Measurements from ENCODE around the gene ZNF780A. TPM values are rescaled to one million over a fixed set of nuclear protein-coding genes. Genes with fewer than 3 reads are reported as not detected.

Gene ZNF780A
- total and polyA plus RNA-seq, 2 of the 13 experiments (the other 11 are each of a cell fraction or from before 2014, with no cell fraction given), result 13.5 to 22.7 TPM

DNA sequence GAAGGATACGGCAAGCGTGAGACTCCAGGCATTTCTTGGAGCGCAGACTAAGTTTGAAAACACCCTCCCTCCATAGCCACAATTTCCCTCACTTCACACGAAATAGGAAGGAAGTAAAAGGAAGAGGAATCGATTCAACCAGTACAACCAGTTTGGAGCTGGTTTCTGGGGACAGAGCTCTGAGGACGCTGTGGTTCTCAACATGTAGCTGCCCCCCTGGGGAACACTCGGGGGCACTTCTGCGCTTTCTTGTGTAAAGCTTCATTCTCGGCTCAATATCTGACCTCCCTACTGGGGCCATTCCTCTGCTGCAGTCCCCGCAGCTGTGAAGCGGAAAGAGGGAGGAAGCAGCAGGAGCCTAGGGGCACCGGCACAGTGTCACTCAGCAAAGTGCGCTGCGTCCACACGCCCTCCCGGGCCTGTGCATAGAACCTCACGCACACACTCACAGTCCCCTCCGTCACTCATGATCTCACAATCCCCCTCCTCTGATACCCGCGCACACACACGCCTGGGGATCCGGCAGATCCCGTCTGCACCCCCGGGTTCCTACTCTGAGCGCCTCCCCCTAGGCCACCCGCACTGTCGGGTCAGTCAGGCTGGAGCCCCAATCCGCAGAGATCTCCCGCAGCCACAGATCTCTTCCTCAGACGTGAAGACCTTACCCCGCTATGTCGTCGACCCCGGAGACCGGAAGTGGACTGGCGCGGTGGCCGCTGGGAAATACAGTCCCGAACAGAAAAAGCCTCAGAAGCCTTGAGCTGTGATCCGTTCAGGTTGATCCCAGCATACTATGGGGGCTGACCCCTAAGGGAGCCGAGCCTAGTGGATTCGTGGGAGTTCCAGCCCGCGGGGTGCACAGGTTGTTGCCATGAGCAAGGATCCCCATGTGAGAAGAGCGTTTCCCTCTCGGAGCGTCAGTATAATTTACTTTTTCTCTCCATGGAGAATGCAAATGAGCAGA lies at the start of gene ZNF780A (continued):
- TF ChIP-seq STAT5B (CRISPR knock-in tag; IDR thresholded peaks at IDR 0.05) (0 out of 2 replicates have a peak, but pooled peaks have one; percentile 31), TBP (CRISPR knock-in tag; IDR thresholded peaks at IDR 0.05) (no peak), YEATS4 (CRISPR knock-in tag; IDR thresholded peaks at IDR 0.05; ENCODE audit: borderline replicate concordance) (peak; percentile 63; the same call in 1 of the 2 replicates), TAF1 (CRISPR knock-in tag; IDR thresholded peaks at IDR 0.05) (peak; percentile 88), HIVEP1 (CRISPR knock-in tag; IDR thresholded peaks at IDR 0.05) (peak; percentile 23; the same call in 1 of the 2 replicates), ZNF703 (CRISPR knock-in tag; IDR thresholded peaks at IDR 0.05; ENCODE audit: borderline replicate concordance) (no peak), ZNF367 (CRISPR knock-in tag; IDR thresholded peaks at IDR 0.05; ENCODE audit: borderline replicate concordance) (no peak), MAX (IDR thresholded peaks at IDR 0.05) (peak; percentile 55), FOXA1 (IDR thresholded peaks at IDR 0.05) (no peak), FOXA1 (CRISPR knock-in tag; IDR thresholded peaks at IDR 0.05) (no peak), SRY (CRISPR knock-in tag; IDR thresholded peaks at IDR 0.05) (peak; percentile 77), PITX1 (CRISPR knock-in tag; IDR thresholded peaks at IDR 0.05) (peak; percentile 75; the same call in 1 of the 2 replicates), ZNF335 (CRISPR knock-in tag; IDR thresholded peaks at IDR 0.05) (peak; percentile 86; the same call in 1 of the 2 replicates), TBX2 (CRISPR knock-in tag; IDR thresholded peaks at IDR 0.05; ENCODE audit: borderline replicate concordance) (0 out of 2 replicates have a peak, but pooled peaks have one; percentile 34), HOXA3 (CRISPR knock-in tag; IDR thresholded peaks at IDR 0.05) (peak; percentile 97), GLMP (CRISPR knock-in tag; IDR thresholded peaks at IDR 0.05; ENCODE audit: borderline replicate concordance) (no peak), SUZ12 (IDR thresholded peaks at IDR 0.05; ENCODE audit: low read depth, low read length) (peak; percentile 56; the same call in 1 of the 2 replicates), SNAPC4 (CRISPR knock-in tag; IDR thresholded peaks at IDR 0.05) (peak; percentile 83; the same call in 1 of the 2 replicates), KLF16 (CRISPR knock-in tag; IDR thresholded peaks at IDR 0.05) (peak; percentile 44 to 74; a peak in 1 of 4 replicates), EP300 (IDR thresholded peaks at IDR 0.05; ENCODE audit: low read depth in 2 of 2, low read length in 2 of 2) (no peak), EP300 (CRISPR knock-in tag; IDR thresholded peaks at IDR 0.05; ENCODE audit: borderline replicate concordance) (peak; percentile 54), FOSL2 (CRISPR knock-in tag; IDR thresholded peaks at IDR 0.05) (peak; percentile 44; the same call in 1 of the 2 replicates)
- TF ChIP-seq, protein P1, sequence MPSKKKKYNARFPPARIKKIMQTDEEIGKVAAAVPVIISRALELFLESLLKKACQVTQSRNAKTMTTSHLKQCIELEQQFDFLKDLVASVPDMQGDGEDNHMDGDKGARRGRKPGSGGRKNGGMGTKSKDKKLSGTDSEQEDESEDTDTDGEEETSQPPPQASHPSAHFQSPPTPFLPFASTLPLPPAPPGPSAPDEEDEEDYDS (CRISPR knock-in tag; IDR thresholded peaks at IDR 0.05), result peak; percentile 94
